H9 (cell line): ENCODE results near the gene ZNF583. TPM values are rescaled to one million over a fixed set of nuclear protein-coding genes. Genes with fewer than 3 reads are reported as not detected.

Experiments used
- DNase-seq: peaks from one replicate; pipeline ENCODE4 v3.0.0-alpha.2; 2017
- H2AFZ ChIP-seq: one replicate; pipeline ENCODE4 v1.6.1; 2013; ENCODE audit warnings: mild to moderate bottlenecking, low read length, control low read depth, moderate library complexity
- H2AK5ac ChIP-seq: 2 replicates; pipeline ENCODE4 v1.6.1; 2013; ENCODE audit warnings: low read length, control low read depth, mixed read lengths; ENCODE audit not compliant: insufficient read length
- H2BK120ac ChIP-seq: one replicate; pipeline ENCODE4 v1.6.1; 2013; ENCODE audit warnings: low read depth, mild to moderate bottlenecking, low read length, control low read depth, inconsistent platforms; ENCODE audit not compliant: poor library complexity, severe bottlenecking
- H2BK12ac ChIP-seq: 2 replicates; pipeline ENCODE4 v1.6.1; 2013; ENCODE audit warnings: low read length, control low read depth, mixed read lengths, low read depth; ENCODE audit not compliant: insufficient read length
- H2BK15ac ChIP-seq: 2 replicates; pipeline ENCODE4 v1.6.1; 2013; ENCODE audit warnings: low read depth, low read length, control low read depth
- H2BK20ac ChIP-seq: one replicate; pipeline ENCODE4 v1.6.1; 2013; ENCODE audit warnings: low read depth, mild to moderate bottlenecking, low read length, control low read depth, inconsistent platforms; ENCODE audit not compliant: poor library complexity, severe bottlenecking
- H2BK5ac ChIP-seq: 2 replicates; pipeline ENCODE4 v1.6.1; 2013; ENCODE audit warnings: low read length, control low read depth, mixed read lengths; ENCODE audit not compliant: insufficient read length
- H3K14ac ChIP-seq: 2 replicates; pipeline ENCODE4 v1.6.1; 2013; ENCODE audit warnings: low read length, control low read depth; ENCODE audit not compliant: insufficient read depth
- H3K18ac ChIP-seq: 2 replicates; pipeline ENCODE4 v1.6.1; 2013; ENCODE audit warnings: low read depth, mild to moderate bottlenecking, mixed read lengths, low read length, control low read depth; ENCODE audit not compliant: insufficient read length
- H3K23ac ChIP-seq: 2 replicates; pipeline ENCODE4 v1.6.1; 2013; ENCODE audit warnings: low read length, control low read depth, mixed read lengths, low read depth; ENCODE audit not compliant: insufficient read length
- H3K23me2 ChIP-seq: 2 replicates; pipeline ENCODE4 v1.6.1; 2013; ENCODE audit warnings: low read depth, mild to moderate bottlenecking, mixed read lengths, low read length, control low read depth; ENCODE audit not compliant: insufficient read length, poor library complexity, severe bottlenecking
- H3K27ac ChIP-seq: 2 replicates; pipeline ENCODE4 v1.5.1; 2013; ENCODE audit warnings: low read length, control low read depth, mixed read lengths, low read depth; ENCODE audit not compliant: insufficient read length
- H3K27me3 ChIP-seq: 2 replicates; pipeline ENCODE4 v1.6.1; 2013; ENCODE audit warnings: low read length, control low read depth, inconsistent platforms; ENCODE audit not compliant: insufficient read depth
- H3K4ac ChIP-seq: 2 replicates; pipeline ENCODE4 v1.6.1; 2013; ENCODE audit warnings: low read depth, mild to moderate bottlenecking, control low read depth, inconsistent platforms, low read length, moderate library complexity
- H3K4me1 ChIP-seq: 2 replicates; pipeline ENCODE4 v1.6.1; 2013; ENCODE audit warnings: low read length, control low read depth, inconsistent platforms; ENCODE audit not compliant: insufficient read depth
- H3K4me2 ChIP-seq: 2 replicates; pipeline ENCODE4 v1.6.1; 2013; ENCODE audit warnings: low read length, control low read depth, mixed read lengths; ENCODE audit not compliant: insufficient read length, insufficient read depth
- H3K56ac ChIP-seq: 2 replicates; pipeline ENCODE4 v1.6.1; 2013; ENCODE audit warnings: low read depth, mild to moderate bottlenecking, mixed read lengths, low read length, control low read depth; ENCODE audit not compliant: insufficient read length
- H3K79me1 ChIP-seq: 2 replicates; pipeline ENCODE4 v1.6.1; 2013; ENCODE audit warnings: low read depth, mild to moderate bottlenecking, moderate library complexity, low read length, control low read depth, inconsistent platforms; ENCODE audit not compliant: insufficient read depth, poor library complexity, severe bottlenecking
- H3K79me2 ChIP-seq: 2 replicates; pipeline ENCODE4 v1.6.1; 2013; ENCODE audit warnings: low read length, control low read depth, inconsistent platforms; ENCODE audit not compliant: insufficient read depth
- H3K9ac ChIP-seq: 2 replicates; pipeline ENCODE4 v1.6.1; 2013; ENCODE audit warnings: low read length, control low read depth, mixed read lengths; ENCODE audit not compliant: insufficient read length; ENCODE audit errors: extremely low read depth
- H3K9me3 ChIP-seq: one replicate; pipeline ENCODE4 v1.6.1; 2013; ENCODE audit warnings: low read depth, low read length, inconsistent platforms; ENCODE audit not compliant: control insufficient read depth
- H3T11ph ChIP-seq: one replicate; pipeline ENCODE4 v1.6.1; 2013; ENCODE audit warnings: mild to moderate bottlenecking, low read length, control low read depth, inconsistent platforms
- H4K20me1 ChIP-seq: one replicate; pipeline ENCODE4 v1.6.1; 2013; ENCODE audit not compliant: control insufficient read depth, insufficient read length, insufficient read depth
- H4K5ac ChIP-seq: 2 replicates; pipeline ENCODE4 v1.6.1; 2013; ENCODE audit warnings: low read depth, mild to moderate bottlenecking, mixed read lengths, low read length, control low read depth; ENCODE audit not compliant: insufficient read length
- H4K8ac ChIP-seq: replicated peaks from 2 replicates; pipeline ENCODE4 v1.6.1; 2013; ENCODE audit warnings: low read length, control low read depth, mixed read lengths, low read depth; ENCODE audit not compliant: insufficient read length
- H4K91ac ChIP-seq: 2 replicates; pipeline ENCODE4 v1.6.1; 2013; ENCODE audit warnings: low read depth, mild to moderate bottlenecking, moderate library complexity, mixed read lengths, low read length, control low read depth; ENCODE audit not compliant: insufficient read length
- H3K27ac Mint-ChIP-seq, 3 experiments: 2 replicates in 2 of 3; 3 replicates in 1 of 3; pipeline ENCODE4 v1.8.0; 2020 to 2021; ENCODE audit warnings: mixed read lengths in 3 of 3, mild to moderate bottlenecking in 1 of 3, moderate library complexity in 1 of 3
- H3K27me3 Mint-ChIP-seq: 2 replicates; pipeline ENCODE4 v1.8.0; 2021; ENCODE audit warnings: low read depth, mild to moderate bottlenecking, moderate library complexity, mixed read lengths
- H3K36me3 Mint-ChIP-seq, 3 experiments: 2 replicates in 2 of 3; 3 replicates in 1 of 3; pipeline ENCODE4 v1.8.0; 2020 to 2021; ENCODE audit warnings: low read depth in 3 of 3, mixed read lengths in 3 of 3; ENCODE audit not compliant: insufficient read depth in 1 of 3
- H3K4me1 Mint-ChIP-seq, 2 experiments: 2 replicates each; pipeline ENCODE4 v1.8.0; 2020; ENCODE audit warnings: mixed read lengths in 2 of 2
- H3K4me3 Mint-ChIP-seq, 2 experiments: 2 replicates in 1 of 2; 3 replicates in 1 of 2; pipeline ENCODE4 v1.8.0; 2020 to 2021; ENCODE audit warnings: mild to moderate bottlenecking in 2 of 2, mixed read lengths in 2 of 2, moderate library complexity in 1 of 2
- H3K9me3 Mint-ChIP-seq, 2 experiments: 2 replicates in 1 of 2; 3 replicates in 1 of 2; pipeline ENCODE4 v1.8.0; 2020; ENCODE audit warnings: mild to moderate bottlenecking in 2 of 2, mixed read lengths in 2 of 2, moderate library complexity in 1 of 2
- WGBS: extraction: QIAGEN DNeasy Blood & Tissue Kit; methylation state at CpG from one replicate; pipeline ENCODE4 v1.1.7; 2013; ENCODE audit warnings: missing lambda C conversion rate, low lambda C conversion rate, mixed read lengths; ENCODE audit not compliant: insufficient read length; ENCODE audit errors: extremely low coverage; 5-methylcytosine and 5-hydroxymethylcytosine counted together
- total RNA-seq: library from RNA; stranded (reverse); gene quantifications from 2 replicates; pipeline ENCODE4 v1.2.1, GENCODE V29; 2021
- TF ChIP-seq, protein P1 (sequence below): fragments of 200-600 bp; sonication (generic); conservative IDR thresholded peaks from 3 replicates; pipeline ENCODE4 v1.8.0; 2021; ENCODE audit warnings: antibody characterized with exemption, mild to moderate bottlenecking

ZNF583 gene
- total RNA-seq, 1 experiment from 2014 or later, result 3.3 TPM

DNA sequence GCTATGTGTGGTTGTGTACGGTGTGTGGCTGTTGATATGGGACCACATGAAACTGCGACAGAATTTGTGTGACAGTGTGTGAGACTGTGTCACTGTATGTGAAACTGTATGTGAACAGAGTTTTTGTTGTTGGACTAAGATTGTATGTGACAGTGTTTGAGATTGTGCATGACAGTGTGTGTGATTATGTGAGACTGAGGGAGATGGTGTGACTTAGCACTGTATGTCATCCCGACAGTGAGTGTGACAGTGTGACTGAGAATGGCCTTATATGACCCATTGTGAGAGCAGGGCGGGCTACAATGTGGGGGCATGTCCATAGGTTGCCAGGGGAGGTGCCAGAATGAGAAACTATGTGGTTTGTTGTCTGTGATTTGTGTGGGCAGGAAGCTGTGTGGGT lies 930 bp downstream of the ZNF583 start:
- no CpG with 5 or more reads among the region's 4 CpGs for whole genome bisulfite sequencing
- Histone ChIP-seq H2BK20ac (no peak overlapping the region), H4K5ac (no peak overlapping the region), H3K23ac (peak overlapping the region; percentile 4), H2AFZ (no peak overlapping the region), H2AK5ac (no peak overlapping the region), H3K27me3 (no peaks in the 10 kb centered on the region), H4K20me1 (no peaks in the 10 kb centered on the region), H4K8ac (no peak overlapping the region), H3K4me1 (peaks cover 6% of the 10 kb centered on the region; the same call in 1 of the 2 replicates), H3K9ac (no peak overlapping the region), H4K91ac (no peak overlapping the region), H3K56ac (no peak overlapping the region), H3K14ac (no peak overlapping the region), H2BK5ac (no peak overlapping the region), H3K4ac (no peak overlapping the region), H3K27ac (no peak overlapping the region), H3K79me2 (no peaks in the 10 kb centered on the region; the same call in 1 of the 2 replicates), H3K79me1 (no peaks in the 10 kb centered on the region), H3K4me2 (peak overlapping the region; percentile 81), H3K18ac (no peak overlapping the region), H3K9me3 (peaks cover 5% of the 10 kb centered on the region), H3T11ph (no peak overlapping the region), H3K23me2 (peaks cover 6% of the 10 kb centered on the region), H2BK120ac (no peak overlapping the region), H2BK15ac (no peak overlapping the region), H2BK12ac (no peak overlapping the region)
- Mint-ChIP-seq H3K27me3 (peaks cover 5% of the 10 kb centered on the region), H3K4me3 (peak overlapping the region; percentile 89 to 90), H3K36me3 (peaks cover 49 to 60% (median 57%) of the 10 kb centered on the region in 3 experiments), H3K27ac (no peak overlapping the region), H3K9me3 (peaks cover 54 to 77% of the 10 kb centered on the region in 2 experiments), H3K4me1 (peaks cover 11 to 14% of the 10 kb centered on the region in 2 experiments)
- no peak for DNase-seq
- TF ChIP-seq, protein P1, sequence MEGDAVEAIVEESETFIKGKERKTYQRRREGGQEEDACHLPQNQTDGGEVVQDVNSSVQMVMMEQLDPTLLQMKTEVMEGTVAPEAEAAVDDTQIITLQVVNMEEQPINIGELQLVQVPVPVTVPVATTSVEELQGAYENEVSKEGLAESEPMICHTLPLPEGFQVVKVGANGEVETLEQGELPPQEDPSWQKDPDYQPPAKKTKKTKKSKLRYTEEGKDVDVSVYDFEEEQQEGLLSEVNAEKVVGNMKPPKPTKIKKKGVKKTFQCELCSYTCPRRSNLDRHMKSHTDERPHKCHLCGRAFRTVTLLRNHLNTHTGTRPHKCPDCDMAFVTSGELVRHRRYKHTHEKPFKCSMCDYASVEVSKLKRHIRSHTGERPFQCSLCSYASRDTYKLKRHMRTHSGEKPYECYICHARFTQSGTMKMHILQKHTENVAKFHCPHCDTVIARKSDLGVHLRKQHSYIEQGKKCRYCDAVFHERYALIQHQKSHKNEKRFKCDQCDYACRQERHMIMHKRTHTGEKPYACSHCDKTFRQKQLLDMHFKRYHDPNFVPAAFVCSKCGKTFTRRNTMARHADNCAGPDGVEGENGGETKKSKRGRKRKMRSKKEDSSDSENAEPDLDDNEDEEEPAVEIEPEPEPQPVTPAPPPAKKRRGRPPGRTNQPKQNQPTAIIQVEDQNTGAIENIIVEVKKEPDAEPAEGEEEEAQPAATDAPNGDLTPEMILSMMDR, result no peak
